Activated B cell treated with CpG ODN at 0.5 μM for 24 hours (primary cell): ENCODE data around the gene HDHD2. TPM values are rescaled to one million over a fixed set of nuclear protein-coding genes. Genes with fewer than 3 reads are reported as not detected.

Experiments
- ATAC-seq: fragments of 200-7000 bp; cut with Tn5 transposase; one replicate; pipeline ENCODE4 v1.10.0; 2021; ENCODE audit warnings: low read depth, mild to moderate bottlenecking, moderate library complexity
- CTCF ChIA-PET: fragments of 350-600 bp; sonication (Branson Sonifier 250); formaldehyde crosslinking; loops from one replicate; lab custom pipeline; 2021; ENCODE audit warnings: antibody characterized with exemption; lab: Charles Lee
- POLR2A ChIA-PET: fragments of 350-600 bp; sonication (Branson Sonifier 250); formaldehyde crosslinking; loops from one replicate; lab custom pipeline; 2021; ENCODE audit warnings: antibody characterized with exemption; lab: Charles Lee
- DNase-seq: peaks from one replicate; pipeline ENCODE4 v3.0.0; 2022
- H3K27ac Mint-ChIP-seq: one replicate; pipeline ENCODE4 v1.8.0; 2020; ENCODE audit warnings: mixed read lengths
- H3K27me3 Mint-ChIP-seq: one replicate; pipeline ENCODE4 v1.8.0; 2021; ENCODE audit warnings: mixed read lengths
- H3K36me3 Mint-ChIP-seq: one replicate; pipeline ENCODE4 v1.8.0; 2021; ENCODE audit warnings: low read depth, mixed read lengths
- H3K4me1 Mint-ChIP-seq: one replicate; pipeline ENCODE4 v1.8.0; 2021; ENCODE audit warnings: mixed read lengths
- H3K4me3 Mint-ChIP-seq: one replicate; pipeline ENCODE4 v1.8.0; 2020; ENCODE audit warnings: mild to moderate bottlenecking, mixed read lengths
- H3K9me3 Mint-ChIP-seq: one replicate; pipeline ENCODE4 v1.8.0; 2020; ENCODE audit warnings: mixed read lengths
- intact Hi-C: fragments of 100-400 bp; cut with micrococcal nuclease; formaldehyde crosslinking; loops from one replicate; pipeline ENCODE4 v1.15.1; 2024
- total RNA-seq: library from RNA; stranded (reverse); gene quantifications from 2 replicates; pipeline ENCODE4 v1.2.3, GENCODE V29; 2022
- TF ChIP-seq, protein P1 (sequence below): fragments of 200-600 bp; IDR thresholded peaks from one replicate; pipeline ENCODE4 v1.8.0; 2022; ENCODE audit warnings: antibody characterized with exemption, mild to moderate bottlenecking

Gene HDHD2
- total RNA-seq, 1 donor from 2014 or later: 38.8 TPM

DNA sequence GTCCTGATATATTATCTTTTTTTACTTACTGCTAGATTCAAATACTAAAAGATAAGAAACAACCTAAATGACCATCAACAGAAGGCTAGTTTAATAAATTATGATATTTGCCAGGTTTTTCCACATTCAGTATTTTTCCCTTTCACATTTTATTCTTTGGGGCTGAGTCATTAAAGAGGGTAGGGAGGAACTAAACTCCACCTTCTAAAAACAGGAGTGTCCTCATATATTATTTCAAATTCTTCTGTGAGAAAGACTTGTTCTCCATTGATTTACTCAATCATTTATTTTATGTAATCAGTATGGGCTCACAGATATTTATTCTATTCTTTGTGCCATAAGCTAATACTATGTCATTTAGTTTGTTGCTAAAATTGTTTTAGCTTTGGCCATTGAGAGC is 9.0 kb downstream of the HDHD2 start:
- no peaks in the 10 kb centered on the region for H3K9me3 Mint-ChIP-seq
- no peaks in the 10 kb centered on the region for H3K27me3 Mint-ChIP-seq
- POLR2A ChIA-PET: no interaction called here
- no peak for ATAC-seq
- H3K4me3 Mint-ChIP-seq: no peak overlapping the region
- peaks cover 3% of the 10 kb centered on the region for H3K4me1 Mint-ChIP-seq
- H3K36me3 Mint-ChIP-seq: peaks cover 28% of the 10 kb centered on the region
- no peak for DNase-seq
- no peak overlapping the region for H3K27ac Mint-ChIP-seq
- TF ChIP-seq, protein P1, sequence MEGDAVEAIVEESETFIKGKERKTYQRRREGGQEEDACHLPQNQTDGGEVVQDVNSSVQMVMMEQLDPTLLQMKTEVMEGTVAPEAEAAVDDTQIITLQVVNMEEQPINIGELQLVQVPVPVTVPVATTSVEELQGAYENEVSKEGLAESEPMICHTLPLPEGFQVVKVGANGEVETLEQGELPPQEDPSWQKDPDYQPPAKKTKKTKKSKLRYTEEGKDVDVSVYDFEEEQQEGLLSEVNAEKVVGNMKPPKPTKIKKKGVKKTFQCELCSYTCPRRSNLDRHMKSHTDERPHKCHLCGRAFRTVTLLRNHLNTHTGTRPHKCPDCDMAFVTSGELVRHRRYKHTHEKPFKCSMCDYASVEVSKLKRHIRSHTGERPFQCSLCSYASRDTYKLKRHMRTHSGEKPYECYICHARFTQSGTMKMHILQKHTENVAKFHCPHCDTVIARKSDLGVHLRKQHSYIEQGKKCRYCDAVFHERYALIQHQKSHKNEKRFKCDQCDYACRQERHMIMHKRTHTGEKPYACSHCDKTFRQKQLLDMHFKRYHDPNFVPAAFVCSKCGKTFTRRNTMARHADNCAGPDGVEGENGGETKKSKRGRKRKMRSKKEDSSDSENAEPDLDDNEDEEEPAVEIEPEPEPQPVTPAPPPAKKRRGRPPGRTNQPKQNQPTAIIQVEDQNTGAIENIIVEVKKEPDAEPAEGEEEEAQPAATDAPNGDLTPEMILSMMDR: no peak
- intact Hi-C loops: no loop called here
- CTCF ChIA-PET: no interaction called here

DNA sequence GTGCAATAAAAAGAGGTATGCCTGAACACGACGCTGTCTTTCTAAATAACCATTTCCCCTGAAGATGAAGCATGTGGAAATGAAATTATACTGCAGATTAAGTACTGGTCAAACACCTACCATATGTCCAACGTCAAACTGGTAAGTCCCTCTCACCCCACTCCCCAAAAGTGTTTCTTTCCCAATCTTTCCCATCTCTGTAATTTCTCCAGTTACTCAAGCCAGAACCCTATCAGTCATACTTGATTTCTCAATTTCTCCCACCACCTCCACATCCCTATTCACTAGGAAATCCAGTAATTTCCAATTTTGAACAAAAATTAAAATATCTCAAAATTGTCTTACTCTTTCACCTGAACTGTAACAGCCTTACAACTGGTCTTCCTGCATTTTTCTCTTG is 29.2 kb downstream of the HDHD2 start:
- DNase-seq (no peak), ATAC-seq (no peak)
- Mint-ChIP-seq H3K4me3 (no peak overlapping the region), H3K27me3 (no peaks in the 10 kb centered on the region), H3K4me1 (no peaks in the 10 kb centered on the region), H3K27ac (no peak overlapping the region), H3K9me3 (no peaks in the 10 kb centered on the region), H3K36me3 (peaks cover 50% of the 10 kb centered on the region)
- CTCF ChIA-PET: no interaction called here
- TF ChIP-seq, protein P1: no peak
- POLR2A ChIA-PET: no interaction called here
- intact Hi-C loops: no loop called here

DNA sequence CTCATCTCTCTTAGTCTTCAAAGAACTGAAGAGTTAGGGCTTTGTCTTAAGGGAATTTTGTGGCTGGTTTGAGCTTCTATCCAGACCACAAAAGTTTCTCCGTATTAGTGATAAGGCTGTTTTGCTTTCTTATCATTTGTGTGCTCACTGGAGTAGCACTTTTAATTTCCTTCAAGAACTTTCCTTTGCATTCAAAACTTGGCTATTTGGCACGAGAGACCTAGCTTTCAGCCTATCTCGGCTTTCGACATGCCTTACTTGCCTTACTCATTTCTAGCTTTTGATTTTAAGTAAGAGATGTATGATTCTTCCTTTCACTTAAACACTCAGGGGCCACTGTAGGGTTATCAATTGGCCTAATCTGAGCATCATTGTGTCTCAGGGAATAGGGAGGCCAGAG is 29.9 kb downstream of the HDHD2 start:
- DNase-seq (no peak), ATAC-seq (no peak)
- ChIA-PET CTCF (no interaction called here), POLR2A (no interaction called here)
- intact Hi-C loops: no loop called here
- no peak overlapping the region for H3K4me3 Mint-ChIP-seq
- no peaks in the 10 kb centered on the region for H3K27me3 Mint-ChIP-seq
- H3K27ac Mint-ChIP-seq: no peak overlapping the region
- H3K4me1 Mint-ChIP-seq: no peaks in the 10 kb centered on the region
- TF ChIP-seq, protein P1: no peak
- peaks cover 52% of the 10 kb centered on the region for H3K36me3 Mint-ChIP-seq
- H3K9me3 Mint-ChIP-seq: no peaks in the 10 kb centered on the region

DNA sequence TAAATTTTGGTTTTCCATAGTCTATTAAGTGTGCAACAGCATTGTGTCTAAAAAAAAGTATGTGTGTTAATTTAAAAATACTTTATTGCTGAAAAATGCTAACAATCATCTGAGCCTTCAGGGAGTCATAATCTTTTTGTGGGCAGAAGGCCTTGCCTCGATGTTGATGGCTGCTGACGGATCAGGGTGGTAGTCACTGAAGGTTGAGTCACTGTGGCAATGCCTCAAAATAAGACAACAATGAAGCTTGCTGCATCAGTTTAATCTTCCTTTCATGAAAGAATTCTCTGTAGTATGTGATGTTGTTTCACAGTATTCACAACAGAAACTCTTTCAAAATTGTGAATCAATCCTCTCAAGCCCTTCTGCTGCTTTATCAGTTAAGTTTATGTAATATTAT is 31.3 kb downstream of the HDHD2 start:
- no peak overlapping the region for H3K4me3 Mint-ChIP-seq

DNA sequence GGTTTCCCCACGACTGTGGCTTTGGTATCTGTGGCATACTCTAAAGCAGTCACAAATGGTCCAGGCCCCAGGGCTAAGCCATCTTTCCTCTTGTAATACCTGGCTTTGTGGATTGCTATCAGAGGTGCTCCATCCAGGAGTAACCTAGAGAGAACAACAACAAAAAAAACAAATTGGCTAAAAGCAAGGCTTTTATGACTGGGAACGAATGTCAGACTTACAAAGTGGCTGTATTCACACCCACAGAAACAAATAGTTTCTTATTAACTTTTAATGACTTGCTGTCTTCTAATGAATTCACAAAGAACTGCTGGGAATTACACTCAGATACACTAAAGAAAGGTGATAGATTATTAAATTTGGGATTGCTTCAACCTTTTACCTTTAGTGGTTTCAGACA is 35.1 kb downstream of the HDHD2 start:
- Mint-ChIP-seq H3K27me3 (no peaks in the 10 kb centered on the region), H3K9me3 (no peaks in the 10 kb centered on the region), H3K27ac (no peak overlapping the region), H3K36me3 (peaks cover 73% of the 10 kb centered on the region), H3K4me3 (no peak overlapping the region), H3K4me1 (no peaks in the 10 kb centered on the region)
- POLR2A ChIA-PET: no interaction called here
- CTCF ChIA-PET: no interaction called here
- no peak for ATAC-seq
- TF ChIP-seq, protein P1: no peak
- DNase-seq: no peak
- intact Hi-C loops: no loop called here

More for the DNA sequence above, 31.3 kb downstream of the HDHD2 start:
- H3K27me3 Mint-ChIP-seq: no peaks in the 10 kb centered on the region
- H3K9me3 Mint-ChIP-seq: no peaks in the 10 kb centered on the region
- no peaks in the 10 kb centered on the region for H3K4me1 Mint-ChIP-seq
- TF ChIP-seq, protein P1: no peak
- no peak for ATAC-seq
- H3K27ac Mint-ChIP-seq: no peak overlapping the region
- CTCF ChIA-PET: interaction anchor here (1.1 kb wide), 1 partner anchor 19 kb away, joined by 3 read pairs; no protein-coding TSS in a partner anchor
- no peak for DNase-seq
- intact Hi-C loops: no loop called here
- POLR2A ChIA-PET: no interaction called here
- peaks cover 57% of the 10 kb centered on the region for H3K36me3 Mint-ChIP-seq
